SK-N-SH (cell line): ENCODE results near the gene PRDM7. TPM values are rescaled to one million over a fixed set of nuclear protein-coding genes. Genes with fewer than 3 reads are reported as not detected.
"Not testable (repeated sequence)": the region's sequence is repeated elsewhere in the genome, so short reads cannot be mapped to it uniquely, and the experiment has no call there.

Experiments
- CTCF ChIA-PET: fragments of 300-600, 350-600 bp; formaldehyde crosslinking; extraction: SDS; loops from one replicate; lab custom pipeline; 2021; lab: Yijun Ruan, JAX
- POLR2A ChIA-PET: fragments of 350-600 bp; sonication (Branson Sonifier 250); formaldehyde crosslinking; extraction: SDS; loops from one replicate; lab custom pipeline; 2020; ENCODE audit warnings: antibody characterized with exemption, inconsistent platforms; lab: Yijun Ruan, JAX
- DNase-seq: peaks from one replicate; pipeline ENCODE4 v3.0.0; 2012
- H2AFZ ChIP-seq: fragments of 200-600 bp; sonication (generic); 2 replicates; pipeline ENCODE4 v1.8.1; 2016; ENCODE audit warnings: antibody characterized with exemption, mild to moderate bottlenecking, low read depth
- H3F3A ChIP-seq: fragments of 200-600 bp; sonication (generic); replicated peaks from 2 replicates; pipeline ENCODE3; 2016; ENCODE audit warnings: antibody characterized with exemption, mild to moderate bottlenecking; ENCODE audit not compliant: insufficient read depth
- H3K27ac ChIP-seq, 2 experiments: fragments of 200-500 bp in 1 of 2; fragments of 200-600 bp in 1 of 2; sonication (Bioruptor generic) in 1 of 2; sonication (generic), shearing (Covaris generic) in 1 of 2; 2 replicates each; pipeline versions ENCODE4 v1.5.1 to v1.6.1; 2014 to 2016; ENCODE audit warnings: low read depth in 2 of 2, inconsistent platforms in 1 of 2, low read length in 1 of 2, mild to moderate bottlenecking in 1 of 2, mixed read lengths in 1 of 2
- H3K27me3 ChIP-seq: fragments of 200-600 bp; sonication (generic), shearing (Covaris generic); 2 replicates; pipeline ENCODE4 v1.6.1; 2016; ENCODE audit warnings: mixed run types; ENCODE audit not compliant: insufficient read depth
- H3K36me3 ChIP-seq, 2 experiments: fragments of 200-500 bp in 1 of 2; fragments of 200-600 bp in 1 of 2; sonication (Bioruptor generic) in 1 of 2; sonication (generic) in 1 of 2; replicated peaks in 1 of 2; 2 replicates each; pipeline versions ENCODE3 to v1.5.1; 2014 to 2016; ENCODE audit warnings: low read length in 1 of 2, mild to moderate bottlenecking in 1 of 2; ENCODE audit not compliant: insufficient read depth in 2 of 2, control insufficient read depth in 1 of 2
- H3K4me1 ChIP-seq, 2 experiments: fragments of 200-500 bp in 1 of 2; fragments of 200-600 bp in 1 of 2; sonication (Bioruptor generic) in 1 of 2; sonication (generic), shearing (Covaris generic) in 1 of 2; 2 replicates each; pipeline versions ENCODE4 v1.5.1 to v1.6.1; 2014 to 2016; ENCODE audit warnings: low read depth in 1 of 2, low read length in 1 of 2, mixed run types in 1 of 2; ENCODE audit not compliant: insufficient read depth in 2 of 2, control insufficient read depth in 1 of 2
- H3K4me2 ChIP-seq: fragments of 200-600 bp; sonication (generic), shearing (Covaris generic); 2 replicates; pipeline ENCODE4 v1.6.1; 2017; ENCODE audit warnings: mixed run types
- H3K4me3 ChIP-seq, 2 experiments: fragments of 200-500 bp in 1 of 2; fragments of 200-600 bp in 1 of 2; sonication (Bioruptor generic) in 1 of 2; sonication (generic), shearing (Covaris generic) in 1 of 2; 2 replicates each; pipeline versions ENCODE4 v1.5.1 to v1.8.1; 2014 to 2016; ENCODE audit warnings: low read depth in 2 of 2, inconsistent platforms in 1 of 2, low read length in 1 of 2, mild to moderate bottlenecking in 1 of 2, mixed read lengths in 1 of 2, moderate library complexity in 1 of 2
- H3K79me2 ChIP-seq: fragments of 200-600 bp; sonication (generic); 2 replicates; pipeline ENCODE4 v1.8.1; 2017; ENCODE audit warnings: mild to moderate bottlenecking; ENCODE audit not compliant: insufficient read depth
- H3K9ac ChIP-seq: fragments of 200-600 bp; sonication (generic); 2 replicates; pipeline ENCODE4 v1.6.1; 2017; ENCODE audit warnings: mixed run types
- H3K9me2 ChIP-seq: fragments of 200-600 bp; sonication (generic); 2 replicates; pipeline ENCODE4 v1.6.1; 2017; ENCODE audit warnings: mixed run types
- H3K9me3 ChIP-seq: fragments of 200-600 bp; sonication (generic); 2 replicates; pipeline ENCODE4 v1.6.1; 2017; ENCODE audit warnings: mixed run types, mild to moderate bottlenecking, moderate library complexity
- H4K20me1 ChIP-seq: fragments of 200-600 bp; sonication (generic); 2 replicates; pipeline ENCODE4 v1.6.1; 2017; ENCODE audit warnings: mild to moderate bottlenecking, mixed run types; ENCODE audit not compliant: insufficient read depth
- WGBS: methylation state at CpG from one replicate; pipeline ENCODE4 v1.1.6; 2017; ENCODE audit warnings: low lambda C conversion rate; 5-methylcytosine and 5-hydroxymethylcytosine counted together
- polyA plus RNA-seq, 3 experiments: library from polyadenylated mRNA; depleted of rRNA; stranded (reverse); fragments of >200 nt; gene quantifications; 2 replicates each; pipeline ENCODE4 v1.2.3, GENCODE V29; 2012

Gene PRDM7
- polyA plus RNA-seq, 1 of the 3 experiments (the other 2 are of a cell fraction) = not detected

DNA sequence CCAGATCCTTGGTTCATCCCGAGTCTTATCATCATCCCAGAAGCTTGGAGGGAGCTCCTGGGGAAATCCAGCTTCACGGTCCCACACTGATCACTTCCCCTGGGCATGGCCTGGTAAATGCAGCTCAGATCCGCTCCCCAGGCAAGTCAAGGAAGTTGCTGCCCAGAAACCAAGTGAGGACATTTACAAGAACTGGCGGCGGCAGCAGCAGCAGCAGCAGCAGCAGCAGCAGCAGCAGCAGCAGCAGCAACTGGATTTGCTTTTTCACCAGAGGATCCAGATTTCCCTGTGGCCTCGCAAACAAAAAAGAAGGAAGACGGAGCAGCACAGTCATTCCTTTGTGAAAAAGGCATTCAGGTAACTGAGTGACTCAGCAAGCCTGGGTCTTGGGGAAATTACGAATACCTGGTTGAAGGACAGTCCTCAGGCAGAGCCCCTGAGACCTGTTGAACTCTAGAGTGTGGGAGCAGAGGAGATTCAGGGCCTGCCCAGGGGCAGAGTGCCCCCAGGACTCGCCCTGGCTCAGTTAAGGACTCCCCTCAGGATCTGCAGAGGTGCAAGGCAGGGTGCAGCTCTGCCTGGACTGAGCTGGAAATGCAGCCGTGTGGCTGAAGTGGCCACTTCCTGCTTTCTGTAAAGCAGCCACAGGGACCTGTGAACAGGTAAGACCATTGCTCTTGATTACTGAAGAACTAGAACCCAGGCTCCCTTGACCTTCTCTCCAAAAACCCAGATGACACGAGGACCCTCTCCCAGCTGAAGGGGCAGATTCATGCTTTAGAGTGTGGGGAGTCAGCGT is 25.2 kb upstream of the PRDM7 start:
- H3K4me1 ChIP-seq, CTCF ChIA-PET, H3K79me2 ChIP-seq, H4K20me1 ChIP-seq, H3K9me3 ChIP-seq, H3K27ac ChIP-seq, DNase-seq, H3K4me2 ChIP-seq, H3K9me2 ChIP-seq, H3K27me3 ChIP-seq, H3K36me3 ChIP-seq, H2AFZ ChIP-seq, POLR2A ChIA-PET, H3K4me3 ChIP-seq, H3F3A ChIP-seq, H3K9ac ChIP-seq: not testable (repeated sequence)
- WGBS = 67% methylated on average over 3 of the region's 12 CpGs

DNA sequence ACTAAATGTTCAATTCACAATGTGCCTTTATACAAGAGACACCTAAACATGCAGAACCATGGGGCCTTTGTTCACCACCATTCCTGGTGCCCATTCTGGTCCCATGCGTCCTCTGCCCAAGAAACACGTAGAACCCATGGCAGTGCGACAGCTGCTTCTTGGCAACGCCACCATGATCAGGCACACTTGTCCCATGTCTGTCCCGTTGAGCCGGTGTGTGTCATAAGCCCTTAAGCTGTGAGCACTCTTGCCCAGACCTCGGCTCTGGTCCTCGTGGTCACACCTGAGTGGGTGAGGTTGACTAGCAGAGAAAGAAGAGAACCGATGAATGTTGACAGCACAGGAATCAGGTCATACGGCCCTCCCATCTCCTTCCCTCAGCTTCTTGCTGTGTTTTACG is 24.2 kb upstream of the PRDM7 start:
- H4K20me1 ChIP-seq, H3K79me2 ChIP-seq, H3K4me3 ChIP-seq, CTCF ChIA-PET, H3K4me2 ChIP-seq, DNase-seq, H3K9me3 ChIP-seq, H3F3A ChIP-seq, H3K9ac ChIP-seq, H3K27me3 ChIP-seq, H3K9me2 ChIP-seq, H3K36me3 ChIP-seq, POLR2A ChIA-PET, H3K27ac ChIP-seq, H2AFZ ChIP-seq, H3K4me1 ChIP-seq: not testable (repeated sequence)
- WGBS = 72% methylated on average over 9 of the region's 11 CpGs

DNA sequence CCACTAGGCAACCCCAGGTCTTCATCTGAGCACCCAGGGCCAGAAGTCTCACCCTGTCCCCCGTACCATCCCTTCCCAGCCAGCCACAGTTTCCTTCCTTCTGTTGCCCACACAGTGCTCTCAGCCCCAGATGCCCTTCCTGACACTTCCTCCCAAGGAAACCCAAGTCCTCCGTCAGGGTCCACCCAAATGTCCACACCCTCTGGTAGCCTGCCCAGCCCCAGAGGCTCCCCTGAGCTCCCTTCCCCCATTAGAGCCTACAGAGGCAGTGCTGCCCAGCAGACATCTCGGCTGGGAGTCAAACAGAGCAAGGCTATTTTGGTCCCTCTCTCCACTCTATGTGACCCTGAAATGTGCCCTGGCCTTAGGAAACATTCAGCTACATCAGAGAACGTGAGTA is 23.7 kb upstream of the PRDM7 start:
- H3K9me3 ChIP-seq, H3K4me3 ChIP-seq, H3K4me1 ChIP-seq, CTCF ChIA-PET, H3F3A ChIP-seq, H3K9ac ChIP-seq, H2AFZ ChIP-seq, H3K79me2 ChIP-seq, H4K20me1 ChIP-seq, POLR2A ChIA-PET, H3K27ac ChIP-seq, H3K27me3 ChIP-seq, H3K4me2 ChIP-seq, DNase-seq, H3K36me3 ChIP-seq, H3K9me2 ChIP-seq: not testable (repeated sequence)
- no CpG with 5 or more reads among the region's 4 CpGs for WGBS

DNA sequence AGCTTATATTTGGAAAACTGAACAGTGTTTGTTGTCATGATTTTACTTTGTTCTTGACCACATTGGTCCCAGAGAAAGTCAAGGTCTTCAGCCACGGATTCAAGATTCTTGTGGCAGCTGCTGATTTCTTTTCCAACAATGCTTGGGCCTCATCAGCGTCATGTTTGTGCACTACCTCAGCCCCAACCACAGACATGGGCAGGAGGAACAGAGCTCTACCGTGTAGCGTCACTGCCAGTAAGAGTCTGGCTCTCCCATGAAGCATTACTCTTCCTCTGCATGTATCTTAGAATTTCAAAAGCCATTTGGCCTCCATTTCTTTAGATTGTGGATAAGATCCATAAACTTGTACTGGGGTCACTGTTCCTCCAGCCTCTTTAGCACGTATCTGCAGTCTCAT is 23.1 kb upstream of the PRDM7 start:
- H3F3A ChIP-seq, DNase-seq, H3K4me3 ChIP-seq, H3K27me3 ChIP-seq, H2AFZ ChIP-seq, H3K4me1 ChIP-seq, CTCF ChIA-PET, H3K9me3 ChIP-seq, H3K27ac ChIP-seq, H3K9me2 ChIP-seq, H3K9ac ChIP-seq, H3K36me3 ChIP-seq, H3K79me2 ChIP-seq, H4K20me1 ChIP-seq, H3K4me2 ChIP-seq, POLR2A ChIA-PET: not testable (repeated sequence)
- 67% methylated on average over 2 of the region's 5 CpGs for WGBS

DNA sequence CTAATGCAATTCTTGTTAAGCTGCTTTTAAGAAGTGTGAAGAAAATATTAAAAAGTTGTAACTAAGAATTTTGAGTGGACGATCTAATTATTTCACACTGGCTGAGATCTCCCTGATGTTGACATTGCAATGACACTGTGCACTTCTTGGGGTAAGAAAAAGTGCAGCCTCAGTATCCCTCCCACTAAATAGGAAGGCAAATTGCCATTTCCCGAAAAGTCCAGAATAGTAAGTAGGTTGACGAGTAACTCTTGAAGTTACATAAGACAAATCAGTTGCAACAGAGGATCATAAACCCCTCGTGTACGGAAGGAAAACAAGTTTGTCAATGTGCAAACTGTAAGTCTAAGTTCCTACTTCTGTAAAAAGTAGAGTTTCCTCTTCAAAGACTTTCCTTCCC is 21.8 kb upstream of the PRDM7 start:
- H3K79me2 ChIP-seq, H3K4me3 ChIP-seq, H3K9me3 ChIP-seq, CTCF ChIA-PET, H3K9me2 ChIP-seq, POLR2A ChIA-PET, H3K27ac ChIP-seq, H3K4me2 ChIP-seq, H2AFZ ChIP-seq, H3F3A ChIP-seq, H3K4me1 ChIP-seq, H3K36me3 ChIP-seq, DNase-seq, H4K20me1 ChIP-seq, H3K27me3 ChIP-seq, H3K9ac ChIP-seq: not testable (repeated sequence)
- 0% methylated on average over 1 of the region's 5 CpGs for WGBS

DNA sequence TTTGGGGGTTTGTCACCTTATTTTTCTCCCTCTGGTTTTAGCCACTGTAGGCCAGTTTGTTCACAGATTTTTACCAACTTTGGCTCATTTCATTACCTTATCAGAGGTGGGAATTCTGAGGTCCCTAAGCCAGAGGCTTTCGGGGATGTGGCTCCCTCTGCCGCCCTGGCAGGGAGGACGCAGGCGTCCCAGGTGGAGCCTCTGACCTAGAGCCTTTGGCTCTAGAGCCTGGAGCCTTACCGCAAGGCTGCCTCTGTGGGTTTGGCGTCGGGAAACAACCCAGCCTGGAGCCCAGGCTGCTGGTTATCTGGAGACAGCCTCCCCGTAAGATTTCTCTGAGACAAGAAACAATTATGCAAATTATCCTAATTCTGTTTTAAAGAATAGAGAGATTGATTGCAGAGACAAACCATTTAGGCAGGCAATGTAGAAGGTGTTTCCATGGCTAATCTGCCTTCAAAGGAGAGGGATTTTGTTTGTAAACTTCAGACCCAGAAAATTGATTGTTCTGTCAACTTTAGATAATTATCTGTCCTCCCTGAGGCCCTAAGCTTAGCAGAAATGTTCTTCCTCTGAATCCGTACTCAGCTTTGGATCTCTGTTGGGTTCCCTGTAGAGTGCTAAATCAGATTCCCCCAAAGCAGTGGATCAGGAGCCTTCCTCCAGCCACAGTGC is 20.0 kb upstream of the PRDM7 start:
- H3K79me2 ChIP-seq, H4K20me1 ChIP-seq, H3K9ac ChIP-seq, H3F3A ChIP-seq, H3K9me3 ChIP-seq, H2AFZ ChIP-seq, H3K36me3 ChIP-seq, H3K27me3 ChIP-seq, H3K9me2 ChIP-seq, DNase-seq, POLR2A ChIA-PET, H3K4me2 ChIP-seq, H3K4me3 ChIP-seq, H3K4me1 ChIP-seq, CTCF ChIA-PET, H3K27ac ChIP-seq: not testable (repeated sequence)
- WGBS = 62% methylated on average over 7 of the region's 9 CpGs
